Activated T-cell treated with anti-CD3 and anti-CD28 coated beads, Interleukin-2, amount 50 U/mL, for 1 hour (primary cell): ENCODE measurements around the gene RPS24.
A peak's percentile ranks its signal among the peaks of the same experiment; 100 is the strongest.

Experiments
- DNase-seq: peaks from one replicate; pipeline ENCODE4 v3.0.0-alpha.2; 2020

Gene RPS24

DNA sequence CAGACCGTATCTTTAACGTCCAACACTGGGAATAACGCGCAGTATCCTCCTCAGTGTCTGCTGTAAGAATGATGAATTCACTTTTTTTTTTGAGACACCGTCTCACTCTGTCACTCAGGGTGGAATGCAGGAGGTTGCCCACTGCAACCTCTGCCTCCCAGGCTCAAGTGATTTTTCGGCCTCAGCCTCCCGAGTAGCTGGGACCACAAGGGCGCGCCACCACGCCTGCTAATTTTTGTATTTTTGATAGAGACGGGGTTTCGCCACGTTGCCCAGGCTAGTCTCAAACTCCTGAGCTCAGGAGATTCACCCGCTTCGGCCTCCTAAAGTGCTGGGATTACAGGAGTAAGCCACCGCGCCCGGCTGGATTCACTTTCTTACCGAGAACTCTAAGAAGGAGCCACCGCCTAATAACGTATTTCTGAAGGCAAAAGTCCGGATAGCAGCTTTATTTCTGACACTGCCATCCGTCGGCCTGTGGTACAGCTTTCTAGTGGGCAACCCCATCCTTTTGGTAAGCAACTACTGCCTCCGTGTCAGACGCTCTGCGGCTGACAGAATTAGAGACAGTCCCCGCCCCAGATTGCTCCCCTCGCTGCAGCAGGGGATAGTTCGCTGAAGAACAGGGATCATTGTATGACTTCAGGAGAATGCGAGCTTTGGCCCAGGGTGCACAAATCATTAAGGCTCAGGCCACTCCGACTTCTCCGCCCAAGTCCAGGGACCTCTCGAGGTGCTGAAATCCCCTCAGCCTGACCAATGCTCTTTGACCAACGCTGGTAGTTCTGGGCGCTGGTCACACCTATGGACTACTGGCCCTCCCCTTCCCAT lies 5.0 kb upstream of the RPS24 start:
- DNase-seq = peak; percentile 39

DNA sequence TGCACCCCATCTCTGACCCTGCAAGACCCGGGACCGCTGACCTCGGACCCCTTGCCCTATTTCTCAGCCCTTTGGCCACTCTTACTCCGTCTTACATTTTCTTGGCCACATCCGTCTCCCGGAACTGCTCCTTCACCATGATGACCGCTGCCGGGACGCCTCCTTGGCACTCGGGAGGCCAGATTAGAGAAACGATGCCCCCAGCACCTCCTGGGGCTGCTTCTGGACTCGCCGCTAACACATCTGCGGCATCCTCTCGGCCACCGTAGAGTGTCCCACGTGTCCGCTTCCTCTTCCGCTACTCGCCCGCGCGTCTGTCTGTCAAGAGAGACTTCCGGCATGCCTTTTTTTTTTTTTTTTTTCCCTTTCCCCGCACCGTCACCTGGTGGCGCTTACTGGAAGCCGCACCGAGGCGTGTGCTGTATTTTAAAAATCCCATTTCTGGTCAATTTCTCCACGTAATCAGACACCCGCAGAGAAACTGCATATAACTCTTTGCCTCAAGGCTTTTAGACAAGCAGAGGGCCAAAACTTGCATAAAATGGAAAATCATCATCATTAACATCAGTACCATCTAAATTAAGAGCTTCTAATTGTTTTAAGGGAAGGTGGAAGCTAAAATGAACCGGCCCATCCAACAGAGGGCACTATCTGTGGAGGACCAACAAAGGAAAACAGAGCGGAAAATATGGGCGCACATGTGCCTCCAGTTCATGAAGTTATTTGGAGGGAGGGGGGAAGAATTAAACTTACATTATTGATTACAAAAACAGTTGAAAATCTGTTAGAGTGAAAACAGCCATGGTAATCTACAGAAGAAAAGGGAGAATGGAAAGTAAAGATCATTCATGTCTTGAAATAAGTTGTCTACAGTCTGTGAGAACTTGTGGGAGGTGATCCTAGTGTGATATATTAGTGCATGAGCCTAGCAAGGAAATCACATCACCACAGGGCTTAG lies 4.1 kb upstream of the RPS24 start, which contains the start of gene POLR3A:
Gene POLR3A (minus strand): TSS at position 247 of the 958 bp plus-strand sequence. CDS start 108 bp downstream, at position 139.
- DNase-seq = peak; percentile 86

- DNase-seq = no peak
Measured at GRCh38 chr10:78033387-78033636, 351 bp upstream of the RPS24 start.

DNA sequence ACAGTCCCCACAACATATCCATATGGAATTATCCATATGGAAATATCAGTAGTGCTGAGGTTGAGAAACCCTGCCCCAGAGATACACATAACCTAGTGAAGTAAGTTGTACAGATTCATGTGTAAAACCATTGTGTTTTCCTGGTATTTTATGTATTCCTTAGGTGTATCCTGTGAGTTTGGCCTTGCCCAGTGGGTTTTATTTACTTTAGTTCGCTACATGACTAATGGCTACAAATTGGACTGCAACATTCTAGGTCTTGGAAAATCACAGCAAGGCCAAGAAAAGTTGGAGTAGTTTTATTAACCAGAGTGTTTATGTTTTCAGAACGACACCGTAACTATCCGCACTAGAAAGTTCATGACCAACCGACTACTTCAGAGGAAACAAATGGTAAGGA lies 1.4 kb downstream of the RPS24 start:
- DNase-seq = no peak

GRCh38 chr10:78035437-78035836 lies 1.8 kb downstream of the RPS24 start:
- DNase-seq = no peak

GRCh38 chr10:78035933-78036583 lies 2.4 kb downstream of the RPS24 start:
- no peak for DNase-seq

DNA sequence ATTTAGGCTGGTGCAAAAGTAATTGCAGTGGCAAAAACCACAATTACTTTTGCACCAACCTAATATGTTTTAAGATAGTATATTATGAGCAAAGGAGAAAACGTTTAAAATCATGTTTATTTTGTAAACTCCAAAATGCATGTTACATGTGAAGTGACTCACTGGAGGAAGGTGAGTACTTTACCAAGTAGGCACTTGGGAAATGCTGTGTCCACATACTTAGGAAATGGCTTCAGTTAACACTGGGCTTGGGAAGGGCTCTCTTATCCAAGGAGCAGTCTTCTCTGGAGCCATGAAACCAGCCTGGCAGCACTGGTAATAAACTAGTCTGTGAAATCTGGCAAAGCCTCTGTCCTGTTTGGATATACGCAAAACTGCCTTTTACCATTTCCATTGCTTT lies 4.4 kb downstream of the RPS24 start:
- DNase-seq = no peak

GRCh38 chr10:78038791-78039547 lies 5.3 kb downstream of the RPS24 start:
- DNase-seq = no peak

DNA sequence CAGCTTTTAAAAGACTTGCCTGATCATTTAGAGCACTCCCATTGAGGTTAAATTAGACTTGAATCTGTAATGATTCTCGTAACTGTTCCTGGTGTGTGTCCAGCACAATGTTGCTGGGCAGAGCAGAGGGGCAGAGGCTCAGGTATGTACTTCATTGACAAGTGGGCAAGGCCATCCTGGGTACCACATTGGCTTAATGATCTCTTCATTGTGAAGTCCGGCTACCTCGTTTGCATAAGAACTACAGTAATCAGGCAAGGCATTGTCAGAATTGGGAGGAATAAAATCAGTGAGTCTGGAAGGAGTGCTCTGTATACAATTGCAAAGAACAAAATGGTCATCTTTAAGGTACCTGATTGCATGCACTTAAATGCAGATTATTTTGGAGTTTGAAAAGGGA lies 6.1 kb downstream of the RPS24 start:
- no peak for DNase-seq

DNA sequence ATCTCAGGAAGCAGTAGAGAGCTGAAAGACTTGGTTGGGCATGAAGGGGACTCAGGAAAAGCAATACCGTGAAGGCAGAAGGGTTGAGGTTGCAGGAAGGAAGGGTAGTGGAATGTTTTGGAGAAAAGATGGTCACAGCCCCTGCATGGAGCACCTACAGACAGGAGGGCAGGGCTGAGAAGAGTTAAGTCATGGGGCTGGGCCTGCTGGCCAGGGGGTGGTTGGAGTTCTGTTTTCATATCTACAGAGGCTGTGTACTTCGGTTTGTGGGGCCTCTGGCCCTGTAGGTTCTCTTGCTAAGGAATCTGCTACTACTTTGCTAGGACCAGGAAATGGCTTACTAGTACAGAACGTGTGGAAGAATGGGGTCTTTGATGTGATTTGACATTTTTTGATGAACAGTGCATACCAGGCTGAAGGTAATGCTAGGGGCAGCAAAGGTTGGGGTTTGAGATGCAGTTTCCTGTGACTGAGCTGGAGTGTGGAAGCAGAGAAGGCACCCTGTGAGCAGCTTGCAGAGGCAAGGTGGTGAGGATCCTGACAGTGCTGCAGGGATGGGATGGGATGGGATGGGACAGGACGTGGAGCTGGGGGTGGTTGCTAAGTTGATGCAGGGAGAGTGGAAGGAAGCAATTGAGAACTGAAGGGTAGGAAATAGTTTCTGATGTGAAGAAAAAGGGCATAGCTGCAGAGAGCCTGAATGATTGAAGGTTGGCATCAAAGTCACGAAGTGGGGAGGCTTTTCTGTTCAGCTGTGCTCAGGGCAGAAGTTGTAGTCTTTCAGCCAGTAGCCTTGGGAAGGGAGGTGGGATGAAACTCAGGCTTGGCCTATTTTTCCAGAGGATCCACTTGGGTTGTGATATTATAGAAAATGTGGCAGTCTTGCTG lies 7.8 kb downstream of the RPS24 start:
- no peak for DNase-seq

GRCh38 chr10:78042058-78042751 lies 8.5 kb downstream of the RPS24 start:
- DNase-seq = no peak

DNA sequence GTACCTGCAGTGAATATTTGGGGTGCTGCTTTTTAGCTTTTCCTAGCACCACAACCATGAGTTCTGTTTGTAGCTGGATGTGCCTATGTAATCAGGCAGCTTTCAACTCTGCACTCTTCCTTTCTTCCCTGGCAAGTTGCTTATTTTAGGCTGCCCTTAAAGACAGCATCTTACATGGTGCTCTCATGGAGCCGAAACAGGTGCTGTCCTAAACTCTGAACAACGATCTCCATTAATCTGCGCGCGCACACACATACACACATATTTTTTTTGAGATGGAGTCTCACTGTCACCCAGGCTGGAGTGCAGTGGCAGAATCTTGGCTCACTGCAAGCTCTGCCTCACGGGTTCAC lies 9.1 kb downstream of the RPS24 start:
- DNase-seq = no peak

- DNase-seq = no peak
Measured at GRCh38 chr10:78044179-78044578, 10.5 kb downstream of the RPS24 start.

- no peak for DNase-seq
Measured at GRCh38 chr10:78044699-78045098, 11.0 kb downstream of the RPS24 start.

DNA sequence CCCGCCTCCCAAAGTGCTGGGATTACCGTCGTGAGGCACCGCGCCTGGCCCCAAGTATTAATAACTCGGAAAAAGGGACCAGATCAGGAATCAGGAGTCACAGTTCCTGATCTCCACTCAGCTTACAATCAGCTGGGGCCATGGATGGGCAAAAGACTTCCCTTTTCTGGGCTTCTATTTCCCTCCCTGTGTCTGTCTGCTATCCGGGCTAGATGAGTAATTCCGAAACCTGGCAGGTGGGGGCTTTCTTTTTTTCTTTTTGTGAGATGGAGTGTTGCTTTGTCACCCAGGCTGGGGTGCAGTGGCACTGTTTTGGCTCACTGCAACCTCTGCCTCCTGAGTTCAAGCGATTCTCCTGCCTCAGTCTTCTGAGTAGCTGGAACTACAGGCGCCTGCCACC lies 11.6 kb downstream of the RPS24 start:
- no peak for DNase-seq

DNA sequence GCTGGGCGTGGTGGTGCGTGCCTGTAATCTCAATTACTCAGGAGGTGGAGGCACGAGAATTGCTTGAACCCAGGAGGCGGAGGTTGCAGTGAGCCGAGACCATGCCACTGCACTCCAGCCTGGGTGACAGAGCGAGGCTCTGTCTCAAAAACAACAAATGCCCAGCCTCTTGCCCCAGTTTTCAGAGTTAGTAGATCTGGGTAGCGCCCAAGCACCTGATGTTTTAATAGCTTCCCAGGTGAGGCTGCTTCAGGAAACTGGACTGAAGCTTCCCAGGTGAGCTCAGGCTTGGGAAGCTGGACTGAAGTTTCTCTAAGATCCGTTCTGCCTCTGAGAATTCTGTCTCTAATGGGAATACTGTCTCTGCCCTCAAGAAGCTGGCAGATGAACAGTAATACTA lies 12.2 kb downstream of the RPS24 start:
- no peak for DNase-seq

GRCh38 chr10:78046711-78047269 lies 13.1 kb downstream of the RPS24 start:
- DNase-seq = no peak

DNA sequence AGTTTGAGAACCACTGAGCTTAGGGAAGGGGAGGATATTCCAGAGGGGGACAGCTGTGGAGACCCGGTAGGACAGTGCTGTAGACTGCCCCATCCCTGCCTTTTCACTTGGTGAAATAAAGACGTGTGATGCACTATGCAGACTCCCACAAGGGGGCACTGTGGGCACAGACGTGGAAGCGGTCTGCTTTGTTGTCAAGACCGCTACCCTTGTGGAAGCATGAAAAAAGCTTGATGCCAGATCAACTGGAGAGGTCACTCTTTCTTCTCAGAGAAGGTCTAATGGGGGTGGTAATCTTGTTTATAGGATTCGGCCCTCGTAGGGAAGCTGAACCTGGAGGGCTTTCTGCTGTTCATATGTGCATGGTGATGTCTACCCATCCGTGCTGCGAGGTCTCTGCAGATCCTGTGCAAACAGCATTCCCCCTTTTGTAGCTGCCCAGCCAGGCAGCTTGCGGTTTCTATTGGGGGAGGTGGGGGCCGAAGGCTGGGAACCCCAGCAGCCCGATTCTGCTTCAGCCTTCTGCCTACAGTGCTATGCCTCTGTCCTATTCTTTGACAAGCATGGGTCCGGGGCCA lies 13.7 kb downstream of the RPS24 start:
- peak; percentile 81 for DNase-seq

DNA sequence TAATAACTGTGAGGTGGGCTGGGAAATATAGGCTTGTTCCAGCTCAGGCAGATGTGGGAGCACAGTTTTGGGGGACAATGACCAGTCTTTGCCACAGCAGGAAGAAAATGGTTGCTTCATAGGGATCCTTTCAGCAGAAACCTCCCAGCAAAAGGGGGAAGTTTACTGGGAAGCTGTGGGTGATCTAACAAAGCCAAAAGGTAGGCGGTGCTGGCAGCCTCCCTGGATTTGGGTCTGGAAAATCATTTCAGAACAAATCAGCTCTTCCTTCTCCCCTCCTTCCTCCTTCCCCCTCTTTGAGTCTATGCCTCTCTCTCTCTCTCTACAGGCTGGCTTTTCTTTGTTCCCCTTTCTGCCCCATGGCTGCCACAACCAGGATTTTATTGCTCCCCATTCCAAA lies 16.2 kb downstream of the RPS24 start:
- no peak for DNase-seq

DNA sequence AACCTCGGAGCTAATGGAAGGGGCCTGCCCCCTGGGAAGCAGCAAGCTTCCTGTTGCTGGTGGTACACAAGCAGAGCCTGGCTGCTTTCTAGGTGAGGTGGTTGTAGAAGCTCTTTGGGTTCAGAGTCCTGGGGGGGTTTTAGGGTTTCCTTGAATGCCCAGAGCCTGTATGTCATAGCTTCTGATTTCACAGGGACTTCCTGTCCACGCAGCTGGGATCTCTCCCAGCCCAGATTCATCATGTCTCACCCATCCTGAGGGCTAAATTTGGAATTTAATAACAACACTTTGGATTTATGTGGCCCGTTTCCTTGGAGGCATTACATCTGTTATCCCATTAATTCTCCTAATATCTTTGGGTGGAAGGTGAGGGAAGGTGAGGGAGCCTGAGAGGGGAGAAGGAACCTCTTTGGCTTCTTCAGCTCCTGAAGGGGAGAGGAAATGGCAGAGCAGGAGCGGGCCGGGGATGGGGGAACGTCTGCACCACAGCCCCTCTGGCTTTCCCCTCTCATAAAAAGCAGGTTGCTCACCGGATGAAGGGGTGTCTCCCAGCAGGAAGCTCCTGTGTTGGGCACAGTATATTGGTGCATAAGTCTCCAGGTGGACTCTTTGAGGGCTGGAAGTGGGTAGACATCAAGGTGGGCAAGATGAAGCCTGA lies 19.7 kb downstream of the RPS24 start:
- no peak for DNase-seq
